HepG2 (cell line): ENCODE data around the gene DNMBP. TPM values are rescaled to one million over a fixed set of nuclear protein-coding genes. Genes with fewer than 3 reads are reported as not detected.

ENCODE experiments used
- AFF4 ChIP-seq: sonication (generic); formaldehyde crosslinking; IDR thresholded peaks from 2 replicates; pipeline ENCODE4 v1.4.0; 2020; ENCODE audit warnings: missing genetic modification reagents
- ELF3 ChIP-seq: IDR thresholded peaks from 2 replicates; pipeline ENCODE4 v1.6.1; 2016; ENCODE audit warnings: missing genetic modification reagents, missing compliant biosample characterization
- HNRNPK ChIP-seq: fragments of 200-400 bp; formaldehyde crosslinking; IDR thresholded peaks from 2 replicates; pipeline ENCODE4 v1.6.1; 2018; ENCODE audit warnings: low read length, low read depth, moderate library complexity, mild to moderate bottlenecking; ENCODE audit not compliant: poor library complexity, severe bottlenecking
- MIXL1 ChIP-seq: IDR thresholded peaks from 2 replicates; pipeline ENCODE4 v1.6.1; 2016
- PCBP1 ChIP-seq: fragments of 200-400 bp; formaldehyde crosslinking; IDR thresholded peaks from 2 replicates; pipeline ENCODE4 v1.6.1; 2017; ENCODE audit warnings: mild to moderate bottlenecking, low read depth, low read length, borderline replicate concordance
- PRPF4 ChIP-seq: fragments of 200-400 bp; formaldehyde crosslinking; IDR thresholded peaks from 2 replicates; pipeline ENCODE4 v1.6.1; 2016; ENCODE audit warnings: low read length, low read depth; ENCODE audit not compliant: poor library complexity, severe bottlenecking
- SIN3B ChIP-seq: fragments of 150-350 bp; IDR thresholded peaks from 2 replicates; pipeline ENCODE4 v1.6.1; 2014; ENCODE audit warnings: low read length
- TCF12 ChIP-seq, 2 experiments: fragments of 450-650 bp in 1 of 2; sonication (generic) in 1 of 2; formaldehyde crosslinking in 1 of 2; IDR thresholded peaks; 2 replicates each; pipeline versions ENCODE4 v1.6.1 to v1.8.0; 2017 to 2022; ENCODE audit warnings: antibody characterized with exemption in 1 of 2, mild to moderate bottlenecking in 1 of 2, missing genetic modification reagents in 1 of 2, moderate library complexity in 1 of 2
- THAP9 ChIP-seq: sonication (generic); formaldehyde crosslinking; IDR thresholded peaks from 2 replicates; pipeline ENCODE4; 2020; ENCODE audit warnings: missing genetic modification reagents, mild to moderate bottlenecking, borderline replicate concordance
- UBTF ChIP-seq: sonication (generic); formaldehyde crosslinking; IDR thresholded peaks from 2 replicates; pipeline ENCODE4 v1.4.0; 2020; ENCODE audit warnings: mild to moderate bottlenecking, missing genetic modification reagents
- ZFP36 ChIP-seq: fragments of 150-350 bp; IDR thresholded peaks from 2 replicates; pipeline ENCODE4 v1.6.1; 2018; ENCODE audit warnings: borderline replicate concordance, low read length, low read depth; ENCODE audit not compliant: partially characterized antibody
- ZMAT3 ChIP-seq: sonication (generic); formaldehyde crosslinking; conservative IDR thresholded peaks from 2 replicates; pipeline ENCODE4 v1.7.0; 2021; ENCODE audit warnings: missing genetic modification reagents
- ZNF12 ChIP-seq: sonication (generic); formaldehyde crosslinking; IDR thresholded peaks from 2 replicates; pipeline ENCODE4 v1.5.0; 2020; ENCODE audit warnings: missing genetic modification reagents
- ZNF234 ChIP-seq: sonication (generic); formaldehyde crosslinking; conservative IDR thresholded peaks from 2 replicates; pipeline ENCODE4 v1.5.1; 2020; ENCODE audit warnings: mild to moderate bottlenecking, missing genetic modification reagents
- ZNF30 ChIP-seq: sonication (generic); formaldehyde crosslinking; IDR thresholded peaks from 2 replicates; pipeline ENCODE4 v1.5.0; 2020; ENCODE audit warnings: mild to moderate bottlenecking, missing genetic modification reagents
- ZNF333 ChIP-seq: sonication (generic); formaldehyde crosslinking; IDR thresholded peaks from 2 replicates; pipeline ENCODE4 v1.4.0; 2020; ENCODE audit warnings: mild to moderate bottlenecking, missing genetic modification reagents, borderline replicate concordance
- ZNF367 ChIP-seq: sonication (generic); formaldehyde crosslinking; IDR thresholded peaks from 2 replicates; pipeline ENCODE4 v1.4.0; 2020; ENCODE audit warnings: missing genetic modification reagents, borderline replicate concordance
- ZNF563 ChIP-seq: sonication (generic); formaldehyde crosslinking; IDR thresholded peaks from 2 replicates; pipeline ENCODE4 v1.8.0; 2022; ENCODE audit warnings: mild to moderate bottlenecking, moderate library complexity, missing genetic modification reagents
- ZNF75D ChIP-seq: sonication (generic); formaldehyde crosslinking; IDR thresholded peaks from 2 replicates; pipeline ENCODE4 v1.8.1; 2023; ENCODE audit warnings: missing genetic modification reagents, mild to moderate bottlenecking, borderline replicate concordance
- ZNF780A ChIP-seq: sonication (generic); formaldehyde crosslinking; IDR thresholded peaks from 2 replicates; pipeline ENCODE4 v1.8.0; 2022; ENCODE audit warnings: mild to moderate bottlenecking, missing genetic modification reagents, moderate library complexity
- ZNF788 ChIP-seq: sonication (generic); formaldehyde crosslinking; IDR thresholded peaks from 2 replicates; pipeline ENCODE4 v1.5.0; 2020; ENCODE audit warnings: mild to moderate bottlenecking, missing genetic modification reagents, borderline replicate concordance
- ZNF850 ChIP-seq: sonication (generic); formaldehyde crosslinking; conservative IDR thresholded peaks from 2 replicates; pipeline ENCODE4 v1.9.0; 2021; ENCODE audit warnings: mild to moderate bottlenecking, missing genetic modification reagents
- polyA plus RNA-seq, 8 experiments: library from polyadenylated mRNA; depleted of rRNA in 3 of 8; stranded (reverse) in 7 of 8; unstranded in 1 of 8; fragments of >200 nt; fragmentation: Illumina TruSeq in 4 of 8; extraction: Trizol in 4 of 8; gene quantifications; 2 replicates each; pipeline versions ENCODE4 v1.2.1 to v1.2.3, GENCODE V29; 2011 to 2016; ENCODE audit warnings: low read depth in 4 of 8, missing spikeins in 1 of 8, mixed read lengths in 1 of 8; ENCODE audit not compliant: insufficient read depth in 1 of 8
- total RNA-seq, 5 experiments: library from RNA; depleted of rRNA; stranded (reverse); fragments of >200 nt; fragmentation: Illumina TruSeq; extraction: Trizol; gene quantifications; 2 replicates each; pipeline ENCODE4 v1.2.3, GENCODE V29; 2016; ENCODE audit warnings: low read depth in 1 of 5

Gene DNMBP
- total and polyA plus RNA-seq, 2 of the 13 experiments (the other 11 are each of a cell fraction or from before 2014, with no cell fraction given), result 3.6 to 6.3 TPM

- TF ChIP-seq THAP9 (CRISPR knock-in tag) (no peak), UBTF (CRISPR knock-in tag) (no peak), ZMAT3 (CRISPR knock-in tag) (no peak), ZNF234 (CRISPR knock-in tag) (no peak), ZNF788 (CRISPR knock-in tag) (no peak), HNRNPK (no peak), ZFP36 (no peak), ZNF12 (CRISPR knock-in tag) (no peak), AFF4 (CRISPR knock-in tag) (no peak), TCF12 (IDR thresholded peaks at IDR 0.05) (no peak), TCF12 (CRISPR knock-in tag; IDR thresholded peaks at IDR 0.05) (no peak), ZNF563 (CRISPR knock-in tag) (no peak), MIXL1 (CRISPR knock-in tag) (0 out of 2 replicates have a peak, but pooled peaks have one; percentile 50), ELF3 (CRISPR knock-in tag) (peak; percentile 80), SIN3B (no peak), ZNF850 (no peak), ZNF367 (CRISPR knock-in tag) (no peak), ZNF333 (CRISPR knock-in tag) (no peak), ZNF75D (CRISPR knock-in tag) (no peak), ZNF30 (CRISPR knock-in tag) (no peak), PCBP1 (no peak), ZNF780A (CRISPR knock-in tag) (no peak), PRPF4 (no peak)
Observed at GRCh38 chr10:99927721-99928280, 81.9 kb downstream of the DNMBP start (continued).
